Fibroblast of pulmonary artery (primary cell): ENCODE results near the gene ADAM11.
"Not testable (repeated sequence)": the region's sequence is repeated elsewhere in the genome, so short reads cannot be mapped to it uniquely, and the experiment has no call there.

Experiments
- DNase-seq: peaks from one replicate; pipeline ENCODE4 v3.0.0-alpha.2; 2010; ENCODE audit warnings: low read depth
- H3K4me3 ChIP-seq: replicated peaks from 2 replicates; pipeline ENCODE4 v1.5.1; 2011; ENCODE audit warnings: low read depth, mild to moderate bottlenecking, control low read depth, low read length, moderate library complexity
- CTCF ChIP-seq: IDR thresholded peaks from 2 replicates; pipeline ENCODE4 v1.5.1; 2011; ENCODE audit warnings: mild to moderate bottlenecking, control low read depth, low read length, inconsistent platforms; ENCODE audit errors: missing control alignments

The ADAM11 gene

DNA sequence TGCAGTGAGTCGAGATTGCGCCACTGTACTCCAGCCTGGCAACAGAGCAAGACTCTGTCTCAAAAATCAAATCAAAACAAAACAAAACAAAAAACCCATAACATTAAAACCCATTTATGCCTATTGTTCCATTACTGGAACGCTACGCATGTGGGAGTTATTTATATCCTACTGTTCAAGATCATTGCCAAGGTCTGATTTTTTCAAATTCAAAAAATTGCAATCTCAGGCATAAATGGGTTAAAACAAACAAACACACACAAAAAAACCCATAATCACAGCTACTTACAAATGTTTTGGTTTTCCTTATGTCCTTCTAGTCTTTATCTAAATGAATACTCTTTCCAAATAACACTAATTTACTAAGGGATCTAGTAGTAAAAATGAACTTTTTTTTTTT, 53.5 kb downstream of the ADAM11 start:
- no peak overlapping the region for H3K4me3 ChIP-seq
- TF ChIP-seq CTCF = no peak
- no peak for DNase-seq

DNA sequence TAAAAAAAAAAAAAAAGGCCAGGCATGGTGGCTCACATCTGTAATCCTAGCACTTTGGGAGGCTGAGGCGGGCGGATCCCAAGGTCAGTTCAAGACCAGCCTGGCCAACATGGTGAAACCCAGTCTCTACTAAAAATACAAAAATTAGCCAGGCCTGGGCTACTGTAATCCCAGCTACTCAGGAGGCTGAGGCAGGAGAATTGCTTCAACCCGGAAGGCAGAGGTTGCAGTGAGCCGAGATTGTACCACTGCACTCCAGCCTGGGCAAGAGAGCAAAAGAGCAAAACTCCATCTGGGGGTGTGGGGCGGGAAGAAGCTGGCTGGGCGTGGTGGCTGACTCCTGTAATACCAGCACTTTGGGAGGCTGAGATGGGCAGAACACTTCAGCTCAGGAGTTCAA, 59.7 kb downstream of the ADAM11 start:
- not testable (repeated sequence) for H3K4me3 ChIP-seq, DNase-seq

GRCh38 chr17:44820631-44821212, 61.9 kb downstream of the ADAM11 start:
- peak; percentile 76 for DNase-seq
- H3K4me3 ChIP-seq = peak overlapping the region; percentile 17
- TF ChIP-seq CTCF = no peak

GRCh38 chr17:44825236-44825635, 66.4 kb downstream of the ADAM11 start:
- DNase-seq, H3K4me3 ChIP-seq: not testable (repeated sequence)

DNA sequence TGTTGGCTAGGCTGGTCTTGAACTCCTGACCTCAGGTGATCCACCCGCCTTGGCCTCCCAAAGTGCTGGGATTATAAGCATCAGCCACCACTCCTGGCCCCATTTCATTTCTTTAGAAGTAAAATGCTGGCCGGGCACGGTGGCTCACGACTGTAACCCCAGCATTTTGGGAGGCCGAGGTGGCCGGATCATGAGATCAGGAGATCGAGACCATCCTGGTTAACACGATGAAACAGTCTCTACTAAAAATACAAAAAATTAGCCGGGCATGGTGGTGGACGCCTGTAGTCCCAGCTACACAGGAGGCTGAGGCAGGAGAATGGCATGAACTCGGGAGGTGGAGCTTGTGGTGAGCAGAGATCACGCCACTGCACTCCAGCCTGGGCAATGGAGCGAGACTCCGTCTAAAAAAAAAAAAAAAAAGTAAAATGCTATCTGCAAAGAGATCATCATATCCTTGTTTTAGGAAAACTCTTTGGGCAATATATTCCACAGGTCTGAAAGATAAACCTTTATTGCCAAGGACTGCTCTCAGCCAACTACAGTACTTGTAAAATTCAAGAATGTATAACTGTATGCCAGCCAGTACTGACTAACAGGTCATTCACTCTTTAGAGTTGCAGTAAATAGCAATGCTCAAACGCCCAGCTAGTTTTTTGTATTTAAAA, 67.5 kb downstream of the ADAM11 start:
- no peak for TF ChIP-seq CTCF
- H3K4me3 ChIP-seq = no peak overlapping the region
- no peak for DNase-seq

GRCh38 chr17:44827863-44828262, 69.1 kb downstream of the ADAM11 start:
- H3K4me3 ChIP-seq = peak overlapping the region; percentile 88
- no peak for TF ChIP-seq CTCF
- DNase-seq = no peak

GRCh38 chr17:44828919-44829522, 70.2 kb downstream of the ADAM11 start:
- TF ChIP-seq CTCF = no peak
- peak overlapping the region; percentile 88 for H3K4me3 ChIP-seq
- DNase-seq = peak; percentile 42
